ENCODE measurements around the gene TSPYL2.

The TSPYL2 gene

GRCh38 chrX:53081925-53082772 is at the start of gene TSPYL2:
TSPYL2 (plus strand) TSS chrX:53082367; CDS start chrX:53082499, 132 bp downstream.
- DNase-seq, result peak; percentile 95

- no peak for DNase-seq
Measured at GRCh38 chrX:53036149-53036548, 46.0 kb upstream of the TSPYL2 start.

GRCh38 chrX:53039236-53039635 is 42.9 kb upstream of the TSPYL2 start:
- DNase-seq, result peak; percentile 74

GRCh38 chrX:53044995-53045394 is 37.2 kb upstream of the TSPYL2 start:
- DNase-seq, result no peak

- DNase-seq, result no peak
Measured at GRCh38 chrX:53047228-53047627, 34.9 kb upstream of the TSPYL2 start.

- peak; percentile 19 for DNase-seq
Measured at GRCh38 chrX:53048169-53049126, 33.7 kb upstream of the TSPYL2 start, which contains the start of gene GPR173. GPR173 (plus strand) TSS chrX:53048789; CDS start chrX:53076622, 27,833 bp downstream.

- no peak for DNase-seq
Measured at GRCh38 chrX:53049127-53049517, 33.0 kb upstream of the TSPYL2 start.

- DNase-seq, result no peak
Measured at GRCh38 chrX:53050841-53051240, 31.3 kb upstream of the TSPYL2 start.

GRCh38 chrX:53055244-53055849 is 26.8 kb upstream of the TSPYL2 start:
- DNase-seq, result no peak

- DNase-seq, result no peak
Measured at GRCh38 chrX:53056292-53056691, 25.9 kb upstream of the TSPYL2 start.

GRCh38 chrX:53065104-53065503 is 17.1 kb upstream of the TSPYL2 start:
- no peak for DNase-seq

GRCh38 chrX:53071064-53071463 is 11.1 kb upstream of the TSPYL2 start:
- DNase-seq, result no peak

- DNase-seq, result peak; percentile 82
Measured at GRCh38 chrX:53071604-53072417, 10.4 kb upstream of the TSPYL2 start.

- no peak for DNase-seq
Measured at GRCh38 chrX:53072418-53073114, 9.6 kb upstream of the TSPYL2 start.

GRCh38 chrX:53073115-53073586 is 9.0 kb upstream of the TSPYL2 start:
- no peak for DNase-seq

GRCh38 chrX:53075011-53075410 is 7.2 kb upstream of the TSPYL2 start:
- no peak for DNase-seq

GRCh38 chrX:53076671-53077070 is 5.5 kb upstream of the TSPYL2 start:
- no peak for DNase-seq

GRCh38 chrX:53077207-53078197 is 4.7 kb upstream of the TSPYL2 start:
- DNase-seq, result peak; percentile 38

GRCh38 chrX:53078943-53079342 is 3.2 kb upstream of the TSPYL2 start:
- no peak for DNase-seq
